WTC11 (cell line): ENCODE data around the gene RCHY1. TPM values are rescaled to one million over a fixed set of nuclear protein-coding genes. Genes with fewer than 3 reads are reported as not detected.

Source experiments
- ATAC-seq: fragments of 200-7000 bp; cut with Tn5 transposase; 2 replicates; pipeline ENCODE4 v1.10.0; 2021; ENCODE audit warnings: mild to moderate bottlenecking, moderate library complexity
- CTCF ChIA-PET: fragments of 300-600 bp; sonication (Branson Sonifier 250); formaldehyde crosslinking; loops from one replicate; lab custom pipeline; 2021; ENCODE audit warnings: antibody characterized with exemption; lab: Charles Lee
- POLR2A ChIA-PET: fragments of 350-600 bp; sonication (Branson Sonifier 250); formaldehyde crosslinking; loops from one replicate; lab custom pipeline; 2021; ENCODE audit warnings: antibody characterized with exemption; lab: Charles Lee
- DNase-seq: peaks from one replicate; pipeline ENCODE4 v3.0.0; 2021; ENCODE audit warnings: low spot score
- H3K27ac Mint-ChIP-seq: 2 replicates; pipeline ENCODE4 v1.8.0; 2021; ENCODE audit warnings: mixed read lengths
- H3K27me3 Mint-ChIP-seq: 2 replicates; pipeline ENCODE4 v1.8.0; 2021; ENCODE audit warnings: low read depth, mild to moderate bottlenecking, moderate library complexity, mixed read lengths
- H3K36me3 Mint-ChIP-seq: 2 replicates; pipeline ENCODE4 v1.8.0; 2021; ENCODE audit warnings: mixed read lengths
- H3K4me1 Mint-ChIP-seq: 2 replicates; pipeline ENCODE4 v1.8.0; 2022; ENCODE audit warnings: mixed read lengths
- H3K4me3 Mint-ChIP-seq: 2 replicates; pipeline ENCODE4 v1.8.0; 2021; ENCODE audit warnings: mild to moderate bottlenecking, moderate library complexity, mixed read lengths
- H3K9me3 Mint-ChIP-seq: 2 replicates; pipeline ENCODE4 v1.8.0; 2021; ENCODE audit warnings: mixed read lengths
- AFF4 ChIP-seq: sonication (generic); formaldehyde crosslinking; IDR thresholded peaks from 2 replicates; pipeline ENCODE4 v1.8.1; 2023; ENCODE audit warnings: mild to moderate bottlenecking, missing genetic modification reagents, borderline replicate concordance
- CDX4 ChIP-seq: fragments of 250-450 bp; sonication (Bioruptor Pico); IDR thresholded peaks from 2 replicates; pipeline ENCODE4 v1.9.0; 2021; ENCODE audit warnings: moderate library complexity, mild to moderate bottlenecking, inconsistent platforms, borderline replicate concordance
- CREB1 ChIP-seq: sonication (generic); formaldehyde crosslinking; IDR thresholded peaks from 2 replicates; pipeline ENCODE4 v1.8.0; 2023; ENCODE audit warnings: mild to moderate bottlenecking, missing genetic modification reagents
- E2F1 ChIP-seq: sonication (generic); formaldehyde crosslinking; IDR thresholded peaks from 2 replicates; pipeline ENCODE4 v1.8.0; 2022; ENCODE audit warnings: mild to moderate bottlenecking, missing genetic modification reagents
- ERG ChIP-seq: fragments of 250-450 bp; sonication (Bioruptor Pico); IDR thresholded peaks from 2 replicates; pipeline ENCODE4 v1.8.0; 2021; ENCODE audit warnings: mild to moderate bottlenecking
- FOXP1 ChIP-seq: sonication (generic); formaldehyde crosslinking; IDR thresholded peaks from 2 replicates; pipeline ENCODE4 v1.8.0; 2022; ENCODE audit warnings: missing genetic modification reagents, mild to moderate bottlenecking, moderate library complexity, borderline replicate concordance
- FOXP4 ChIP-seq: sonication (generic); formaldehyde crosslinking; IDR thresholded peaks from 2 replicates; pipeline ENCODE4 v1.8.0; 2022; ENCODE audit warnings: mild to moderate bottlenecking, missing genetic modification reagents
- HMGXB4 ChIP-seq: sonication (generic); formaldehyde crosslinking; IDR thresholded peaks from 2 replicates; pipeline ENCODE4 v1.8.1; 2023; ENCODE audit warnings: mild to moderate bottlenecking, moderate library complexity, missing genetic modification reagents
- MLX ChIP-seq: sonication (generic); formaldehyde crosslinking; IDR thresholded peaks from 2 replicates; pipeline ENCODE4 v1.8.1; 2023; ENCODE audit warnings: mild to moderate bottlenecking, missing genetic modification reagents, moderate library complexity
- MYBL2 ChIP-seq: sonication (generic); formaldehyde crosslinking; IDR thresholded peaks from 2 replicates; pipeline ENCODE4 v1.8.1; 2023; ENCODE audit warnings: mild to moderate bottlenecking, moderate library complexity, missing genetic modification reagents
- RELA ChIP-seq: sonication (generic); formaldehyde crosslinking; IDR thresholded peaks from 2 replicates; pipeline ENCODE4 v1.8.1; 2022; ENCODE audit warnings: missing genetic modification reagents, mild to moderate bottlenecking, borderline replicate concordance
- SOX15 ChIP-seq: fragments of 250-450 bp; sonication (Bioruptor Pico); IDR thresholded peaks from 2 replicates; pipeline ENCODE4 v1.9.0; 2021; ENCODE audit warnings: mild to moderate bottlenecking
- TEAD1 ChIP-seq: sonication (generic); formaldehyde crosslinking; IDR thresholded peaks from 2 replicates; pipeline ENCODE4 v1.8.0; 2022; ENCODE audit warnings: mild to moderate bottlenecking, missing genetic modification reagents
- TP53 ChIP-seq: sonication (generic); formaldehyde crosslinking; IDR thresholded peaks from 2 replicates; pipeline ENCODE4 v1.8.1; 2023; ENCODE audit warnings: mild to moderate bottlenecking, missing genetic modification reagents
- ZNF263 ChIP-seq: sonication (generic); formaldehyde crosslinking; IDR thresholded peaks from 2 replicates; pipeline ENCODE4 v1.8.1; 2022; ENCODE audit warnings: low read depth, mild to moderate bottlenecking, moderate library complexity, missing genetic modification reagents
- ZSCAN18 ChIP-seq: fragments of 250-450 bp; sonication (Bioruptor Pico); IDR thresholded peaks from 2 replicates; pipeline ENCODE4 v2.1.2; 2022; ENCODE audit warnings: mild to moderate bottlenecking, moderate library complexity
- total RNA-seq: library from RNA; stranded (reverse); gene quantifications from 3 replicates; pipeline ENCODE4 v1.2.3, GENCODE V29; 2021

The RCHY1 gene
- total RNA-seq, 1 experiment from 2014 or later = 37.8 TPM

GRCh38 chr4:75557696-75558095 is 43.5 kb upstream of the RCHY1 start:
- H3K4me1 Mint-ChIP-seq = peaks cover 5% of the 10 kb centered on the region
- H3K27me3 Mint-ChIP-seq = no peaks in the 10 kb centered on the region
- no peak overlapping the region for H3K4me3 Mint-ChIP-seq
- ChIA-PET POLR2A (no interaction called here), CTCF (interaction anchor here (0.6 kb wide), 1 partner anchor 764 kb away, joined by 3 read pairs; no protein-coding TSS in a partner anchor)
- ATAC-seq (no peak), DNase-seq (no peak)
- TF ChIP-seq HMGXB4 (CRISPR knock-in tag) (no peak), TP53 (CRISPR knock-in tag) (no peak), CDX4 (CRISPR knock-in tag) (no peak), ZSCAN18 (CRISPR knock-in tag) (no peak), TEAD1 (CRISPR knock-in tag) (no peak), FOXP1 (CRISPR knock-in tag) (no peak), RELA (CRISPR knock-in tag) (no peak), AFF4 (CRISPR knock-in tag) (no peak), MYBL2 (CRISPR knock-in tag) (no peak), CREB1 (CRISPR knock-in tag) (no peak), SOX15 (no peak), FOXP4 (CRISPR knock-in tag) (no peak), MLX (CRISPR knock-in tag) (no peak), E2F1 (CRISPR knock-in tag) (no peak), ERG (no peak), ZNF263 (CRISPR knock-in tag) (no peak)
- H3K36me3 Mint-ChIP-seq = no peaks in the 10 kb centered on the region
- no peak overlapping the region for H3K27ac Mint-ChIP-seq
- H3K9me3 Mint-ChIP-seq = peaks cover 2% of the 10 kb centered on the region; the same call in 1 of the 2 replicates
